ENCODE measurements around the gene MYBPHL.

The MYBPHL gene

DNA sequence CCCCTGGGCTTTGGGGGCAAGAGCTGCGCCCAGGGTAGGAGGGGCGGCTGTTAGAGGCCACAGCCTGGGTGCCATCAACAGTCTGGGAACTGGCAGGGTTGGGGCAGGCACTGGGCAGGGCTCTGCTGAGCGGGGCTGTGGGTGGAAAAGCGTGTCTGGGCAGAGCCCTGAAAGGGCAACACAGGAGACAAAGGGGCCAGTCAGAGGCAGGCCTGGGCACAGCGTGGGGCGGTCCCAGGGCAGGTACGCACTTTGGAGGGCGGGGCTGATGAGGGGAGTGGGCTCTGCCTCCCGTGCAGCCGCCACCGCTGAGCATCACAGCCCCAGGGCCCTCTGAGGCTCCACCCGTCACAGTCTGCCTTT lies 43.6 kb downstream of the MYBPHL start:
- DNase-seq = no peak

DNA sequence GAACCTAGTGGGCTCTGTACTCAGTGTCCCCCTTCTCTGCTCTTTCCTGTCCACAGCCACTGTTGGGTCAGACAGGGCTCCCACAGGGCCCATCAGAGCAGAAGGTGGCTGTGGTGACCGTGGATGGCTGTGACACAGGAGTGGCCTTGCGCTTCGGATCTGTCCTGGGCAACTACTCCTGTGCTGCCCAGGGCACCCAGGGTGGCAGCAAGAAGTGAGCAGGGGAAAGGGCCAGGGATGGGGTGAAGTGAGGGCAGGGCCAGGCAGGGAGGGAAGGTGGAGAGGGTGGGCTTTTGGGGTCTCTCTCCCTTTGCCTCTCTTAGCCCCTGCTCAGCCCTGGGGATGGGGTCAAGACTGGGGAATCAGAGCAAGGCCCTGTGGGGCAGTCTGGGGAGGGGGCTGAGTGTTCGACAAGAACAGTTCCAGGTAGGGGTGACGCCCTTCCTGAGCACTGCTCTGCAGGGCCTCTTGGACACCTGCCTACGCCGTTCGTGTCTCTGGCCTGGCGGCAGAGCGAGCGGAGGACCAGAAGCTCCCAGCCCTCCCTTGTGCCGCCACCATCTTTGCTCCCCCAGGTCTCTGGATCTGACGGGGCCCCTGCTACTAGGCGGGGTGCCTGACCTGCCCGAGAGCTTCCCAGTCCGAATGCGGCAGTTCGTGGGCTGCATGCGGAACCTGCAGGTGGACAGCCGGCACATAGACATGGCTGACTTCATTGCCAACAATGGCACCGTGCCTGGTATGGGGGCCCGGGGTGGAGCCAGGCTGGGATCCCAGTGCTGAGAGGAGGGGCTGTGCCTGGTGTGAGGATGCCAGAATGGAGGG lies 44.4 kb downstream of the MYBPHL start:
- DNase-seq = no peak

DNA sequence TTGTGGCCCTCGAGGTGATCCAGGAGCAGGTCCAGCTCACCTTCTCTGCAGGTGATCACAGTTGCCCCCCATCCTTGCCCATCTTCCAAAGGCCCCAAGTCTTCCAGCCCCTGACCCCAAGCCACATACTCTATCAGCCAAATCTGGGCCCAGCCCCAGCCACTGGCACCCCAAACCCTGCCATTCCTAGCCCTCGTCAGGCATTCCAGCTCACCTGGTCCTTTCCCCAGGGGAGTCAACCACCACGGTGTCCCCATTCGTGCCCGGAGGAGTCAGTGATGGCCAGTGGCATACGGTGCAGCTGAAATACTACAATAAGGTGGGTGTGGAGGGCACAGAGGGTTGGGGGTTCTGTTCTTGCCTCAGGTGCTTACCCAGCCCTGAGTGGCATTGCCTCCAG lies 45.2 kb downstream of the MYBPHL start:
- no peak for DNase-seq

DNA sequence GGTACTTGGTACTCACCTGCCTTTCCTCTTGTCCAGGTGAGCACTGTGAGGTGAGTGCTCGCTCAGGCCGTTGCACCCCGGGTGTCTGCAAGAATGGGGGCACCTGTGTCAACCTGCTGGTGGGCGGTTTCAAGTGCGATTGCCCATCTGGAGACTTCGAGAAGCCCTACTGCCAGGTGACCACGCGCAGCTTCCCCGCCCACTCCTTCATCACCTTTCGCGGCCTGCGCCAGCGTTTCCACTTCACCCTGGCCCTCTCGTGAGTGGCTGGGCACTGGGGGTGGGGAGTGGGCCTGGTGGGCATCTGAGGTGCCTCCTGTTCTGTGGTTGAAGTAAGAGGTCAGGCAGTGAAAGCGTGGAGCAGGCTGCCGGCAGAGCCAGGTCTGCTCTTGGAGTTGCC lies 45.8 kb downstream of the MYBPHL start:
- DNase-seq = no peak

DNA sequence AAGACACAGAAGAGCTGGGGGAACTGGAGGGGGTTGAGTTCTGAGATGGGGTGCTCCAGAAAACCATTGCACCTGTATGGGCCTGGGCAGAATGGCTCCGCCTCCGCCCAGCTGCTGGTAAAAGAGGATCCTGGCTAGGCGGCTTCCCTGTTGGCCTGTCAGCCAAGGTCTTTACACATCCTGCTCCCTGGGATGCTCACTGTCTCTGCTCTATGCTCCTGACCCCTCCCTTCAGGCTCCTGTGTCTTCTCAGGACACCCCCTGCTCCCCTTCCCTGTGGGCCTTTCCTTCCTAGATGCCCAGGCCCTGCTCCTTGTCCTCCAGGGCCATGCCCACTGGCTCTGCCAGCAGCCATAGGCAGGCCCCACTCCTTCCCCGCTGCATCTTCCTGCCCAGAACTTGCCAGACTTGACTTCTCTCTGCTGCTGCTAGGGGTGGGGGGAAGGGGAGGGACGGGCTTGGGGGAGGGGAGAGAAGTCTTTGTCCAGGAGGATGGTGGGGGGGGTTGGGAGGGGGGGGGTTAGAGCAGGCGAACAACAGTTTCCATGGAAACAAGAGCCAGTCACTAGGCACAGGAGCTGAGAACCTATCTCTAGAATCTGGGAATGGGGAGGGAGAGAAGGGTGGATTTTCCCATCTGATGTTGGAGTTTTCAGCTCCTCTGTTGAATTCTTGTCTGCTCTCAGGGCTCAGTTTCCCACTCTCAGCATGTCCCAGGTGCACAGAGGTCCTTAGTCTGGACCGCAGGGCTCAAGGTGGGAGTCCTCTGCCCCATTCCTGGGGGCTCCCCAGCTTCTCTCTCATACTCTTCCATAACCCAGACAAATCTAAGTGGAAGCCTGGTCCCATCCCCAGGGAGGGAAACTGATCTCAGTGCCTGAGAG lies 46.9 kb downstream of the MYBPHL start:
- no peak for DNase-seq

DNA sequence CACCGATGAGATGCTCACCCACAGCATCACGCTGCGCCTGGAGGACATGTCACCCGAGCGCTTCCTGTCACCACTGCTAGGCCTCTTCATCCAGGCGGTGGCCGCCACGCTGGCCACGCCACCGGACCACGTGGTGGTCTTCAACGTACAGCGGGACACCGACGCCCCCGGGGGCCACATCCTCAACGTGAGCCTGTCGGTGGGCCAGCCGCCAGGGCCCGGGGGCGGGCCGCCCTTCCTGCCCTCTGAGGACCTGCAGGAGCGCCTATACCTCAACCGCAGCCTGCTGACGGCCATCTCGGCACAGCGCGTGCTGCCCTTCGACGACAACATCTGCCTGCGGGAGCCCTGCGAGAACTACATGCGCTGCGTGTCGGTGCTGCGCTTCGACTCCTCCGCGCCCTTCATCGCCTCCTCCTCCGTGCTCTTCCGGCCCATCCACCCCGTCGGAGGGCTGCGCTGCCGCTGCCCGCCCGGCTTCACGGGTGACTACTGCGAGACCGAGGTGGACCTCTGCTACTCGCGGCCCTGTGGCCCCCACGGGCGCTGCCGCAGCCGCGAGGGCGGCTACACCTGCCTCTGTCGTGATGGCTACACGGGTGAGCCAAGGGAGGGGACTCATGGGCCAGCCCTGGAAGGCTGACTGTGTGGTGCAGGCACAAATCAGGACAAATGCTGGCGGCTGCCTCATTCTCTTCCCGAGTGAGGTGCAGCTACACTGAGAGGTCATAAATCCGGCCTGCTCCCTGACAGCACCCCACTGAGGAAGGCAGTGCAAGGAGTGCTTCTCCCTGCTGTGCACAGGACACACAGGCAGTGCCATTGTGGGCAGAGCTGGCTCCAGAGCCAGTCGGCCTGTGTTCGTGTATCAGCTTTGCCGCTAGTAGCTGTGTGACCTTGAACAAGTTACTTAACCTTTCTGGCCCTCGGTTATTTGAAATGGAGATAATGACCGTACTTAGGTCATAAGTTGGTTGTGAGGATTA lies 48.0 kb downstream of the MYBPHL start:
- DNase-seq = no peak

DNA sequence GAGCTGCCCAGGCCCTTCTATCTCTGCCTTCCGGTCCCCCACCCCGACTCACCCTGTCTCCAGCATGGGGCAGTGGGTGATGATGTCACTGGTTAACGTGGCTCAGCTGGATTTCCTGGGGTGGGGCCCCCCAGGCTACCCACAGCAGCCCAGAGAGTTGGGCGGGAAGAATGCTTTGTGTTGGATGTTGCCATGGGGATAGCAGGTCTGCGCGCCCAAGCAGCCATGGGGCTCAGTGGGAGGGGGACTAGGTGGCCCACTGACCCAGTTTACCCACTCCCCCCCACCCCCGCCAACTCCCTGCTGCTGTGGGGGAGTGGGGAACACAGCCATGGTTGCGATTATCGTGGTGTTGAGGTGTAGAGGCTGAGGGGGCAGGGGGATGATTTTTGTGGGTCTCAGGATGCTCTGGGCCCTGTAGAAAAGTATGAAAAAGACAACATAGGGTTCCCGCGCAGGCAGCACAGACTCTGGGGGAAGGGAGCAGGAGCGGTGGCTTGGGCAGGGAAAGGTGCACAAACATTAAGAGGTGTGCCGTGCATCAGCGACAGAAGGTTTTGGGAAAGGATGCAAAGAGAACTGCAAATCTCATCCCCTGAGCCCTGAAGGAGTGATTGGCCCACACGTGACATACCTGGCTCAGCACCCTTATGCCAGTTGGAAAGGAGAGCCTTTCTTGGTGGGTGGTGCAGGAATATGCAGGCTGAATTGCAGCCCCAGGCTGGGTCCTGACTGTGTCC lies 49.0 kb downstream of the MYBPHL start:
- DNase-seq = no peak

DNA sequence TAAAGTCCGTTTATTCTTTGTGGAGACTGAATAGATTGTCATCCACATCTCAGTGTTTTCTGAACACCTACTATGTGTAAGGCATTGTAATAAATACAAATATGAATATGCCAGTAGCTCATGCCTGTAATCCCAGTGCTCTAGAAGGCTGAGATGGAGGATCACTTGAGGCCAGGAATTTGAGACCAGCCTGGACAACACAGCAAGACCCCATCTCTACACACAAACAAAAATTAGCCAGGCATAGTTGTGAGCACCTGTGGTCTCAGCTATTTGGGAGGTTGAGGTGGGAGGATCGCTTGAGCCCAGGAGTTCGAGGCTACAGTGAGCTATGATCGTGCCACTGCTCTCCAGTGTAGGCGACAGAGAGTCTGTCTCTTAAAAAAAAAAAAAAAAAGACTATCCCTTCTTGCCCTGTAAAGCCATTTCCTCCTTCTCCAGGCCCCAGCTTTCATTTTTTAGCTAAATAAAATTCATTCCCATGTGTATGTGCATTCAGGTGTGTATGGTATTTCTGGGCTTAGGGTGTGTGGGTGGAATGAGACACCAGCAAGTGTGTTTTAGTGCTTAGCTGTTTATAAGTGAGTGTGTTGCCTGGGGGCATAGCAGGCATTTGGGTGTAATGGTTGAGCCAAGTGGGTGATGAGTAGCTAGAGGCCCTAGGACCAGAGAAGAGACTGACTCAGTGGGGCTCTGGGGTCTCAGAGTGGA lies 49.7 kb downstream of the MYBPHL start:
- no peak for DNase-seq

DNA sequence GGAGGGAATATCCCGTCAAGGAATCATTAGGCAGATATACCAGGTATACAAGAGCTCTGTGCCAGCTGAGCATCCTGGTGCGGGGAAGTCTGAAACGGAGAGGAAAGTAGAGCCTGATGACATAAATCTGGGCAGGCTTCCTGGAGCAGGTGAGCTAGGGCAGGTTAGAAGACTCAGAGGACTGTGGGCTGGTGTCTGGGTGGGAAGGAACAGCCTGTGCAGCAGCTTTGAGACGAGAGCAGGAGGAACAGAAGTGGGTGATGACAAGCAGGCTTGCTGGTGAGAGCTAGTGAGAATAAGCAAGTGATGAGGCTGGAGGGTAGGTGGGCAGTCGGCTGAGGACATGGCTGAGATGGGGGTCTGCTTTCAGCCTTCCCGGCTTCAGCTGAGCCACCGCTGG lies 50.7 kb downstream of the MYBPHL start:
- DNase-seq = no peak

DNA sequence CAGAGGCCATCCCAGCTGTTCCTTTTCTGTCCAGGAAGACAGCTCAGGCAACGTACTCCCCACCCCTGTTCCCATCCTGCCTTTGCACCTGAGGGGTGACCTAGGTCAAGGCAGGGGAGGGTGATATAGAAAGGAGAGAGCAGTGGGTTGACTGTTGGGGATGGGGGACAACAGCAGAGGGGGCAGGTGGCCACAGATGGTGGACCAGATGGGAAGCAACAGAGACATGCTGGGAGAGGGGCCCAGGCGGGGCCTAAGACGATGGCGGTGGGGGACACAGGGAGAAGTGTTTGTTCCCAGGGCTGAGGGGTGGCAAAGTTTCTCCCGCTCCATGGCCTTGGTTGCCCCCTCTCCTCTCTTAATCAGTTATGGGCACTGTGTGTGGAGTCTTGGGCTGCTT lies 51.1 kb downstream of the MYBPHL start:
- no peak for DNase-seq

DNA sequence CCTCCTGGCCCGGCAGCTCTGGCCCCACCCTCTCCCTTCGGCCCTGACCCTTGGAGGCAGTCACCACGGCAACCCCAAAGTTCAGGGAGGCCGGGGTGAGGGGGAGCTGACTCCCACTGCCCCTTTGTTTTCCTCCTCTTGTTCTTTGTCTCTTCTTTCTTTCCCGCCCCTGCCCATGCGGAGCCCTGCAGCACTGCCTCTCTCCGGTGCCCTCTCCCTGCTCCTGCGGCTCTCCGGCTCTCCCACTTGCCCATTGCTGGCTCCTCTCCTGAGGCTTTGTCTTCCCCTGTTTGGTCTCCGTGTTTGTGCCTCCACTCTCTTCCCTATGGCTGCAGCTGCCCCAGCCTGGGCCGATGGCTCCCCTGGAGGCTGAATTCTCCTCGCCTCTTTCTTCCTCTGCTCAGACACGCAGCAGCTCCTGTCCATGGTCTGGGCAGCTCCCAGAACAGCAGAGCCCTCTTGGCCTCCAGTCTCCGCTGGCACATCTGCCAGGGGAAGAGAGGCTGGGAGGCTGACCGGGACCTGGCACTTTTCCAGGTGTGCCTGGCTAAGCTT lies 51.6 kb downstream of the MYBPHL start:
- DNase-seq = no peak

DNA sequence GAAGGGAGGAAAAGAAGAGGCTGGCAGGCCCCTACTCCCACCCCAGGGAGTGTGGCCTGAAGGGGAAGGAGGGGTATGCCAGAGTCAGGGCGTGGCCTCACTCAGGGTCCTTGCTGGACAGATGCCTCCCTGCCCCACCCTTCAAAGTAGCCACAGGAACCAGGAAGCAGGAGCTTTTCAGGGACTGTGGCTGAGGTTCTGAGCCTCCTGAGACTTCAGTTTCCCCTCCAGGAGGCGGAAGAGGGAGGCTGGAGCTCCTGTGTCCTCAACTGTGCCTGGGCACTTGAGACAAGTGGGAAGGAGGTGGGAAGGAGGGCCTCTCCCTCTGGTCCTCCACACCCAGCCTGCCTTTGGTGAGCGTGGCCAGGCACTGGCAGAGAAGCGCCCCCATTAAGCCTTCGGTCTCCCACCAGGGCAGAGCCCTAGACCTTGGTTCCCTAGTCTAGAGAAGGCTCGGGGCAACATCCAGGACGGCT lies 52.2 kb downstream of the MYBPHL start:
- DNase-seq = no peak

DNA sequence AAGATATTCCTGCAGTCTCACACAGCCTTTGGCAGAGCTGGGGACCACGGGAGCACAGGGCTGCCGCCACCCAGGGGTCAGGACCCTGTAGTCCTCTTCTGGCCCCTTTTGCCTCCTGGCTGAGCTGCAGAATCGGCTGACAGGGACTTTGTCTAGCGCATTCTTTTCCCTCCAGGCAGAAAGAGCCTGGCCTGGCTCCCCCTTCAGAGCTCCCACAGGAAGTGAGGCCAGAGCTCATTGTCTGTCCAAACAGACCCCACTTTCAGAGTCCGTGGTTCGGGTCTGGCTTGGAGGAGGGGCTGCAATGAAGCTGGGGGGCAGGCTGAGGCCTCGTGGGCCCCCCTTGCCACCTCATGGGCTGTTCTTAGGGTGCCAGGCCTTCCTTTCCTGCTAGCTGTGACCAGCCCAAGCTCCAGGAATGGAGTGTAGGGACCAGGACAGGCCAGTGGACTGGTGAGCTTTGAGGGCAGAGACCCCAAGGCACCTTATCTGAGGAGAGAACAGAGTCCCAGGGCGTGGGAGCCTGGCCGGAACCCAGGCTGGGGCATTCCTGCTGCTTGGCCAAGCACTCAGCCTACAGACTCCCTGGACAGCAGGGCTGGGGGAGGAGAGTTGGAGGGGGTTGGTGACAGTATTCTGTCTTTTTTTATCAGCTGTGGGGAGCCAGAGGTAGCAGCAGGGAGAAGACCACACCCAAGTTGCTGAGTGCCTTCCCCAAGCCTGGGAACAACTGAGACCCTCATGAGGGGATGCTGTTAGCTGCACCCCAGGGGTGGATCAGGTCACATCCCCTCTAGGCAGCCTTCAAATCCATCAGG lies 52.8 kb downstream of the MYBPHL start:
- no peak for DNase-seq

DNA sequence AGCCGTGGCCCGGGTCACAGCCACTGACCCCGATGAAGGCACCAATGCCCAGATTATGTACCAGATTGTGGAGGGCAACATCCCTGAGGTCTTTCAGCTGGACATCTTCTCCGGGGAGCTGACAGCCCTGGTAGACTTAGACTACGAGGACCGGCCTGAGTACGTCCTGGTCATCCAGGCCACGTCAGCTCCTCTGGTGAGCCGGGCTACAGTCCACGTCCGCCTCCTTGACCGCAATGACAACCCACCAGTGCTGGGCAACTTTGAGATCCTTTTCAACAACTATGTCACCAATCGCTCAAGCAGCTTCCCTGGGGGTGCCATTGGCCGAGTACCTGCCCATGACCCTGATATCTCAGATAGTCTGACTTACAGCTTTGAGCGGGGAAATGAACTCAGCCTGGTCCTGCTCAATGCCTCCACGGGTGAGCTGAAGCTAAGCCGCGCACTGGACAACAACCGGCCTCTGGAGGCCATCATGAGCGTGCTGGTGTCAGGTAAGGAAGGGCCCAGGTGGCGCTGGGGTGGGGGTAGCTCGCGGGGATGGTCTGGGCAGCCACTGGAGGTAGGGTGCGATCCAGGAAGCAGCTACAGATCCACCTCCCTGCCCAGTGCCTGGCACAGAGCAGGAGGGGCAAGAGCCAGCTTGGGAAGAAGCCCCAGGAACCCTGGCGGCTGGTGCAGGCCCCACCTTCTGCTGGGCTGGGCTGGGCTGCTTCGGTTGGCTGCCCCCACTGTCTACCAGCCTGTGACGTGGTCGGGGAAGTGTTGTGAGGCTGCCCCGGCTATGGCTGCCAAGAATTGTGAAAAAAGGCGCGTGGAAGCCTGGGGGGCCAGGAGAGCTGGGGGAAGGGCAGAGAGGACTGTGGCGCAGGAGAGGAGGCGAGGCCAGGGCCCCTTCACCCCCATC lies 53.7 kb downstream of the MYBPHL start:
- DNase-seq = no peak

DNA sequence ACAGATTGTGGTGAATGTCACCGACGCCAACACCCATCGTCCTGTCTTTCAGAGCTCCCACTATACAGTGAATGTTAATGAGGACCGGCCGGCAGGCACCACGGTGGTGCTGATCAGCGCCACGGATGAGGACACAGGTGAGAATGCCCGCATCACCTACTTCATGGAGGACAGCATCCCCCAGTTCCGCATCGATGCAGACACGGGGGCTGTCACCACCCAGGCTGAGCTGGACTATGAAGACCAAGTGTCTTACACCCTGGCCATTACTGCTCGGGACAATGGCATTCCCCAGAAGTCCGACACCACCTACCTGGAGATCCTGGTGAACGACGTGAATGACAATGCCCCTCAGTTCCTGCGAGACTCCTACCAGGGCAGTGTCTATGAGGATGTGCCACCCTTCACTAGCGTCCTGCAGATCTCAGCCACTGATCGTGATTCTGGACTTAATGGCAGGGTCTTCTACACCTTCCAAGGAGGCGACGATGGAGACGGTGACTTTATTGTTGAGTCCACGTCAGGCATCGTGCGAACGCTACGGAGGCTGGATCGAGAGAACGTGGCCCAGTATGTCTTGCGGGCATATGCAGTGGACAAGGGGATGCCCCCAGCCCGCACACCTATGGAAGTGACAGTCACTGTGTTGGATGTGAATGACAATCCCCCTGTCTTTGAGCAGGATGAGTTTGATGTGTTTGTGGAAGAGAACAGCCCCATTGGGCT lies 54.5 kb downstream of the MYBPHL start:
- no peak for DNase-seq

DNA sequence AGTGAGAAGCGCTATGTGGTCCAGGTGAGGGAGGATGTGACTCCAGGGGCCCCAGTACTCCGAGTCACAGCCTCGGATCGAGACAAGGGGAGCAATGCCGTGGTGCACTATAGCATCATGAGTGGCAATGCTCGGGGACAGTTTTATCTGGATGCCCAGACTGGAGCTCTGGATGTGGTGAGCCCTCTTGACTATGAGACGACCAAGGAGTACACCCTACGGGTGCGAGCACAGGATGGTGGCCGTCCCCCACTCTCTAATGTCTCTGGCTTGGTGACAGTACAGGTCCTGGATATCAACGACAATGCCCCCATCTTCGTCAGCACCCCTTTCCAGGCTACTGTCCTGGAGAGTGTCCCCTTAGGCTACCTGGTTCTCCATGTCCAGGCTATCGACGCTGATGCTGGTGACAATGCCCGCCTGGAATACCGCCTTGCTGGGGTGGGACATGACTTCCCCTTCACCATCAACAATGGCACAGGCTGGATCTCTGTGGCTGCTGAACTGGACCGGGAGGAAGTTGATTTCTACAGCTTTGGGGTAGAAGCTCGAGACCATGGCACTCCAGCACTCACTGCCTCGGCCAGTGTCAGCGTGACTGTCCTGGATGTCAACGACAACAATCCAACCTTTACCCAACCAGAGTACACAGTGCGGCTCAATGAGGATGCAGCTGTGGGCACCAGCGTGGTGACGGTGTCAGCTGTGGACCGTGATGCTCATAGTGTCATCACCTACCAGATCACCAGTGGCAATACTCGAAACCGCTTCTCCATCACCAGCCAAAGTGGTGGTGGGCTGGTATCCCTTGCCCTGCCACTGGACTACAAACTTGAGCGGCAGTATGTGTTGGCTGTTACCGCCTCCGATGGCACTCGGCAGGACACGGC lies 55.3 kb downstream of the MYBPHL start:
- no peak for DNase-seq
